GM18909 (cell line): ENCODE measurements around the gene EFCAB6.

Experiments
- ATAC-seq: cut with Tn5 transposase; IDR thresholded peaks from one replicate; pipeline ENCODE4 v1.9.1; 2021; ENCODE audit warnings: mild to moderate bottlenecking; ENCODE audit not compliant: unreplicated experiment, poor library complexity

The EFCAB6 gene

GRCh38 chr22:43561415-43562178, 250.5 kb downstream of the EFCAB6 start:
- no peak for ATAC-seq

- ATAC-seq, result no peak
Observed at GRCh38 chr22:43560651-43561050, 251.5 kb downstream of the EFCAB6 start.

GRCh38 chr22:43555561-43556515, 256.3 kb downstream of the EFCAB6 start:
- ATAC-seq, result no peak

GRCh38 chr22:43554694-43555365, 257.3 kb downstream of the EFCAB6 start:
- no peak for ATAC-seq

GRCh38 chr22:43554259-43554636, 257.9 kb downstream of the EFCAB6 start:
- ATAC-seq, result no peak

- no peak for ATAC-seq
Observed at GRCh38 chr22:43553451-43554258, 258.4 kb downstream of the EFCAB6 start.

- no peak for ATAC-seq
Observed at GRCh38 chr22:43550672-43551071, 261.4 kb downstream of the EFCAB6 start.

- ATAC-seq, result no peak
Observed at GRCh38 chr22:43550024-43550620, 262.0 kb downstream of the EFCAB6 start.

GRCh38 chr22:43546186-43546585, 265.9 kb downstream of the EFCAB6 start:
- no peak for ATAC-seq

GRCh38 chr22:43544289-43544673, 267.8 kb downstream of the EFCAB6 start:
- ATAC-seq, result no peak

GRCh38 chr22:43543522-43544288, 268.4 kb downstream of the EFCAB6 start:
- ATAC-seq, result no peak

GRCh38 chr22:43542681-43543521, 269.2 kb downstream of the EFCAB6 start:
- no peak for ATAC-seq

GRCh38 chr22:43541462-43542407, 270.4 kb downstream of the EFCAB6 start:
- ATAC-seq, result no peak

GRCh38 chr22:43541022-43541421, 271.1 kb downstream of the EFCAB6 start:
- no peak for ATAC-seq

GRCh38 chr22:43540529-43540923, 271.6 kb downstream of the EFCAB6 start:
- ATAC-seq, result no peak

GRCh38 chr22:43539572-43540528, 272.3 kb downstream of the EFCAB6 start:
- no peak for ATAC-seq
